Measurements from ENCODE around the gene KIF20B.

DNA sequence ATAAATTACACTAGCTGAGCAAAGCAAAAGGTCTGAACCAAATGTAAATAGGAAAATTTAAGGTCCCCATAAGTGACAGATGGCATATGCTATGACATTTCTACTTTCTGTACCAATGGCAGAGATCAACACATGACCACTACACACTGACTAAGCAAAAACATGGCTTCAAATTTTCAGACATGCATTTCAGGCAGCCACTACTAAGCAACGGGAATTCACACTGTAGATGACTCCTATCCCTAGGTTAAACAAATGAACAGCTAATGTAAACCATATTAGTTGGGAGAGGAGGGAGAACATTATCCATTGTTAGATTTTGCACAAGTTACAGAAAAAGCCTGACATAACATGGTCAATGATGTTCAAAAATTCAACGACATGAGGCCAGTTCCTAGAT is 11.4 kb upstream of the KIF20B start:
- no peak for TF ChIP-seq CTCF (conservative IDR thresholded peaks at IDR 0.05; ENCODE audit: low read length)
- TF ChIP-seq EZH2phosphoT487 (IDR thresholded peaks at IDR 0.05; ENCODE audit: borderline replicate concordance, low read depth, low read length) = no peak

Data from OCI-LY7 (cell line).